K562 (cell line): ENCODE measurements around the gene CAMK1D. TPM values are rescaled to one million over a fixed set of nuclear protein-coding genes. Genes with fewer than 3 reads are reported as not detected.

ENCODE experiments used
- ATAC-seq: fragments of 200-7000 bp; cut with Tn5 transposase; 3 replicates; pipeline ENCODE4 v1.9.1; 2020; ENCODE audit warnings: moderate library complexity
- BruUV-seq: library from RNA; stranded (reverse); fragments of 400-500 nt; replicated peaks from 2 replicates; lab custom pipeline; 2021; lab: Mats Ljungman, UMichigan
- CTCF ChIA-PET: fragments of 300-600 bp; formaldehyde crosslinking; extraction: SDS; loops from one replicate; lab custom pipeline; 2021; ENCODE audit warnings: low intra/inter-chr PET ratio; lab: Yijun Ruan, JAX
- POLR2A ChIA-PET: fragments of 300-600, 350-650 bp; sonication (Branson Sonifier 250); formaldehyde crosslinking; extraction: SDS; loops from one replicate; lab custom pipeline; 2021; ENCODE audit warnings: antibody characterized with exemption, inconsistent platforms; lab: Yijun Ruan, JAX
- DNase-seq, 4 experiments: peaks; one replicate each; pipeline versions ENCODE4 v3.0.0 to v3.0.0-alpha.2; 2011 to 2018; ENCODE audit warnings: low spot score in 3 of 4, mixed read lengths in 3 of 4; ENCODE audit errors: extremely low read depth in 1 of 4
- FAIRE-seq: peaks from 2 replicates; lab custom pipeline; 2011; peaks lifted over from hg19 to GRCh38; lab: Jason Lieb, UNC
- H2AFZ ChIP-seq: 2 replicates; pipeline ENCODE4 v1.6.0; 2011; ENCODE audit warnings: low read depth, low read length, control low read depth, inconsistent platforms
- H3K27ac ChIP-seq: fragments of 200-600 bp; 3 replicates; pipeline ENCODE4 v1.8.0; 2011; ENCODE audit warnings: low read depth, mild to moderate bottlenecking, control low read depth, inconsistent platforms, low read length, moderate library complexity, mixed read lengths; ENCODE audit errors: extremely low read depth
- H3K27me3 ChIP-seq, 2 experiments: fragments of 300-600 bp in 1 of 2; 2 replicates in 1 of 2; 3 replicates in 1 of 2; pipeline versions ENCODE4 v1.6.0 to v1.8.0; 2011; ENCODE audit warnings: inconsistent platforms in 2 of 2, low read length in 2 of 2, mild to moderate bottlenecking in 1 of 2, mixed read lengths in 1 of 2, moderate library complexity in 1 of 2; ENCODE audit not compliant: control insufficient read depth in 2 of 2, insufficient read depth in 2 of 2
- H3K36me3 ChIP-seq: fragments of 300-600 bp; 3 replicates; pipeline ENCODE4 v1.8.0; 2011; ENCODE audit warnings: mild to moderate bottlenecking, low read length, inconsistent platforms; ENCODE audit not compliant: control insufficient read depth, insufficient read depth
- H3K4me1 ChIP-seq, 2 experiments: fragments of 200-600 bp in 1 of 2; replicated peaks in 1 of 2; 2 replicates in 1 of 2; 3 replicates in 1 of 2; pipeline versions ENCODE4 v1.5.1 to v1.8.0; 2011; ENCODE audit warnings: inconsistent platforms in 2 of 2, low read length in 2 of 2, mild to moderate bottlenecking in 1 of 2, mixed read lengths in 1 of 2, moderate library complexity in 1 of 2; ENCODE audit not compliant: control insufficient read depth in 2 of 2, insufficient read depth in 2 of 2
- H3K4me2 ChIP-seq: 2 replicates; pipeline ENCODE4 v1.6.1; 2011; ENCODE audit warnings: low read length, control low read depth, inconsistent platforms, mixed read lengths; ENCODE audit not compliant: insufficient read depth
- H3K4me3 ChIP-seq: fragments of 200-600 bp; sonication (generic), shearing (Covaris generic); 2 replicates; pipeline ENCODE4 v1.5.1; 2016; ENCODE audit warnings: control low read depth, inconsistent platforms
- H3K79me2 ChIP-seq: fragments of 200-600 bp; 3 replicates; pipeline ENCODE4 v1.8.0; 2011; ENCODE audit warnings: low read length, inconsistent platforms; ENCODE audit not compliant: control insufficient read depth, insufficient read depth
- H3K9ac ChIP-seq, 2 experiments: 2 replicates each; pipeline versions ENCODE4 v1.6.0 to v1.6.1; 2011; ENCODE audit warnings: low read depth in 2 of 2, low read length in 2 of 2, control low read depth in 1 of 2, inconsistent platforms in 1 of 2, mild to moderate bottlenecking in 1 of 2, mixed read lengths in 1 of 2; ENCODE audit not compliant: insufficient read depth in 1 of 2
- H3K9me1 ChIP-seq: one replicate; pipeline ENCODE4 v1.6.0; 2011; ENCODE audit warnings: inconsistent platforms, mild to moderate bottlenecking, low read length, moderate library complexity; ENCODE audit not compliant: control insufficient read depth, insufficient read depth
- H3K9me3 ChIP-seq: replicated peaks from 2 replicates; pipeline ENCODE4 v1.5.1; 2011; ENCODE audit warnings: low read depth, low read length, inconsistent platforms; ENCODE audit not compliant: control insufficient read depth, insufficient read depth
- H4K20me1 ChIP-seq: replicated peaks from 2 replicates; pipeline ENCODE4 v1.6.1; 2011; ENCODE audit warnings: low read length, inconsistent platforms, mixed read lengths; ENCODE audit not compliant: control insufficient read depth, insufficient read depth
- DACH1 ChIP-seq: fragments of 450-650 bp; IDR thresholded peaks from 2 replicates; pipeline ENCODE4 v1.6.1; 2018; ENCODE audit not compliant: partially characterized antibody
- HDGF ChIP-seq: fragments of 450-650 bp; IDR thresholded peaks from 2 replicates; pipeline ENCODE4 v1.6.1; 2016
- POLR2G ChIP-seq: fragments of 200-400 bp; formaldehyde crosslinking; IDR thresholded peaks from 2 replicates; pipeline ENCODE4 v1.6.1; 2017; ENCODE audit warnings: low read depth, mild to moderate bottlenecking, antibody characterized with exemption, low read length, moderate library complexity
- WGBS: fragments of 100-300 bp; shearing (Covaris generic); methylation state at CpG from one replicate; pipeline ENCODE4 v1.1.6; 2016; ENCODE audit warnings: low coverage, mixed read lengths; ENCODE audit not compliant: insufficient coverage; ENCODE audit errors: missing lambda C conversion rate; 5-methylcytosine and 5-hydroxymethylcytosine counted together
- in situ Hi-C: fragments of 300-500 bp; cut with MboI; formaldehyde crosslinking; loops from 4 replicates; pipeline ENCODE4 v1.15.0; 2018; ENCODE audit warnings: inconsistent platforms, mixed read lengths
- intact Hi-C: fragments of 100-400 bp; cut with micrococcal nuclease; formaldehyde crosslinking; loops from 2 replicates; pipeline ENCODE4 v1.14.2; 2022
- polyA plus RNA-seq, 8 experiments: library from polyadenylated mRNA; depleted of rRNA in 4 of 8; stranded (reverse) in 5 of 8; unstranded in 3 of 8; fragments of >200 nt; fragmentation: Nextera tagmentation in 2 of 8; fragmentation: Illumina TruSeq in 1 of 8; extraction: Ambion mirVana in 2 of 8; extraction: Trizol in 1 of 8; gene quantifications; 2 replicates each; pipeline versions ENCODE4 v1.2.1 to v1.2.3, GENCODE V29; 2011 to 2014; ENCODE audit warnings: inconsistent platforms in 1 of 8, missing spikeins in 1 of 8
- total RNA-seq, 7 experiments: library from RNA; depleted of rRNA in 6 of 7; stranded (reverse); fragments of >200 nt in 6 of 7; fragmentation: Illumina TruSeq in 2 of 7; extraction: Trizol in 2 of 7; gene quantifications; 2 replicates each; pipeline versions ENCODE4 v1.2.1 to v1.2.3, GENCODE V29; 2011 to 2021; ENCODE audit warnings: low replicate concordance in 1 of 7
- TF ChIP-seq, protein P1 (sequence below): fragments of 450-650 bp; IDR thresholded peaks from one replicate; pipeline ENCODE4 v1.6.1; 2018; ENCODE audit warnings: mild to moderate bottlenecking, moderate library complexity; ENCODE audit not compliant: partially characterized antibody

CAMK1D gene
- total and polyA plus RNA-seq, 9 of the 15 experiments (the other 6 are each of a cell fraction or from before 2014, with no cell fraction given), result 0.12 to 0.24 (median 0.20) TPM; not detected in 5

DNA sequence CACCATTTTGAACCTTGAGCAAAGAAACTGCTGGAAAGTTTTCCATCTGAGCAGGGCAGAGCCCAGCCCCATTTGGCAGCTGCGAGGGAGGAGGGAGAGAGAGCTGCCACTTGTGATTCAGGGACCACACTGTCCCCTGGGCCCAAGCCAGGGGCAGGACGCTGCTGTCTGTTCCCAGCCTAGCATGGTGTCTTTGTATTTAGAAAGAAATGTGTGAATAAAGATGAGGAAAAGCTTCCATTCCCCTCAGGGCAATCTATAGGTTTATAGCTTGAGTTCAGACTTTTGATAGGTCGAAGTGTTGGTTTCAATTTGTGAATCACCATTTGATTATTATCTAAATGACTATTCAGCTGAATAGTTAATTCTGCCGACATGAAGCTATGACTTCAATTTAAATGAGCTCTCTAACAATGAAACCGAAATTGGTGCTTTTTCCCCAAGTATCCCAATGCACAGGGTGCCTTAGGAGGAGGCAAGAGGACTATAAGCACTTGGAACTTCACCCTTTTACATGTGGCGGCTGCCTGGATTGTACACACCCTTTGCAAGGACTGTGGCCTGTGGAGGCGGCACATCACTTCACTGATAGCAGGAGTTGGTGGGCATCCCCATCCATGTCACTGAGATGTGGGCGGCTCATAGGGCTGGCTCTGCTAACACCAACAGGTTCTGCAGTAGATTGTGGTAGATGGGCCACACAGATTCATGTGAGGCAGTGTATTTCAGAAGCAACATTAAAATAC, 428.7 kb downstream of the CAMK1D start (continued):
- no peak for TF ChIP-seq HDGF
- no peak for TF ChIP-seq DACH1

DNA sequence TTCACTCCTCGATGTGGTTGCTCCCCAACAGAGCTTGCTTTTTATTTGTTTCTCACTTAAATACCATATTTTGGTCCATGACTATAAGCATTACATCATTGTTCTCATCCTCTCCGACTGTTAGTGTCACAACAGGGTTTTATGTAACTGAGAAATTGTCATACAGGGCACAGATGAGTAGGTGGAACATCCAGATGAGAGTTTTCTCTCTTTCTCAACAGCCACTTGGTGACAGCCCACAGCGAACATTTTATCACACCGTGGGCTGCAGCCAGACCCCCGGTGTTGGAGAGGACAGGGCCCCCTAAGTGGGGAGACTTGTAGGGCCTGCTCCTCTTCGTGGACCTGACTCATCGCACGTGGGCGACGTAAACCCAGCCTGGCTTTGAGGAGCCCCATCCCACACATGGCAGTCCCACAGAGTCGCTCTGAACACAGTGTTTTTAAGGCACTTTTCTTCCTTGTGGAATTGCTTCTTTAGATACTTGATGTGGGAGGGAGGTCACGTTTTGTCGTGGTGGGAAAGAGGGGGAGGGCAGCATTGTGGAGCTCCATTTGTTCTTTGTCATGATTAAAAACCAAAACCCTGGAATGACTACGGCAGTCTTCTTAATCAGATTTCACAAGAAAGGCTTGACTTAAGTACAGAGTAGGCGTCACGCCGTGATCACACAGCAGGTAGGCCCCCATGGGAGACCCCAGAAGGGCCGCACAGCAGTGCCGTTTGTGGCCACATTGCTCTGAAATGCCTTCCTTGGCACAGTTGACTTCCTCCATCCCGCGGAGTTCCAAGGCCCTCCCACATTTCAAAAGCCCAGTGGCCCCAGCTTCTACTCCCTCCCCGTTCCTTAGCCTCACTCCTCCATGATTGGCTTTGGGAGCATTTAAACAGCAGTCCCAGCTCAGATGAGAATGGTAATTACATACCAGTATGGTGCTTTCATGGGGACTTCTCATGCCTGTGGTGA, 431.6 kb downstream of the CAMK1D start:
- TF ChIP-seq, protein P1, sequence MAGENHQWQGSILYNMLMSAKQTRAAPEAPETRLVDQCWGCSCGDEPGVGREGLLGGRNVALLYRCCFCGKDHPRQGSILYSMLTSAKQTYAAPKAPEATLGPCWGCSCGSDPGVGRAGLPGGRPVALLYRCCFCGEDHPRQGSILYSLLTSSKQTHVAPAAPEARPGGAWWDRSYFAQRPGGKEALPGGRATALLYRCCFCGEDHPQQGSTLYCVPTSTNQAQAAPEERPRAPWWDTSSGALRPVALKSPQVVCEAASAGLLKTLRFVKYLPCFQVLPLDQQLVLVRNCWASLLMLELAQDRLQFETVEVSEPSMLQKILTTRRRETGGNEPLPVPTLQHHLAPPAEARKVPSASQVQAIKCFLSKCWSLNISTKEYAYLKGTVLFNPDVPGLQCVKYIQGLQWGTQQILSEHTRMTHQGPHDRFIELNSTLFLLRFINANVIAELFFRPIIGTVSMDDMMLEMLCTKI, result no peak
- no peak for TF ChIP-seq POLR2G
- no TSS peak for BruUV-seq
- Histone ChIP-seq H3K27me3 (peaks cover 6 to 19% of the 10 kb centered on the region in 2 experiments; a peak in 2 of 5 replicates), H3K27ac (no peak overlapping the region), H3K9me1 (no peaks in the 10 kb centered on the region), H3K4me1 (no peaks in the 10 kb centered on the region), H4K20me1 (no peaks in the 10 kb centered on the region), H2AFZ (no peak overlapping the region), H3K36me3 (no peaks in the 10 kb centered on the region), H3K9me3 (no peaks in the 10 kb centered on the region), H3K4me3 (no peak overlapping the region), H3K79me2 (no peaks in the 10 kb centered on the region), H3K9ac (no peak overlapping the region), H3K4me2 (no peak overlapping the region)
- POLR2A ChIA-PET, result interaction anchor here (1.7 kb wide), 1 partner anchor 18 kb away, joined by 5 read pairs; no protein-coding TSS in a partner anchor
- in situ Hi-C loops, result no loop called here
- no peak for ATAC-seq
- intact Hi-C loops, result loop anchor here (10.0 kb wide), 2 partner anchors 124 to 294 kb away; no protein-coding TSS in a partner anchor
- no peak for DNase-seq
- FAIRE-seq, result no peak
- CTCF ChIA-PET, result interaction anchor here (0.8 kb wide), 1 partner anchor 319 kb away, joined by 3 read pairs; the partner anchor contains the start of gene OPTN
- 2% methylated on average over 22 of the region's 22 CpGs for WGBS
